Measurements from ENCODE around the gene GAB1.

The GAB1 gene

DNA sequence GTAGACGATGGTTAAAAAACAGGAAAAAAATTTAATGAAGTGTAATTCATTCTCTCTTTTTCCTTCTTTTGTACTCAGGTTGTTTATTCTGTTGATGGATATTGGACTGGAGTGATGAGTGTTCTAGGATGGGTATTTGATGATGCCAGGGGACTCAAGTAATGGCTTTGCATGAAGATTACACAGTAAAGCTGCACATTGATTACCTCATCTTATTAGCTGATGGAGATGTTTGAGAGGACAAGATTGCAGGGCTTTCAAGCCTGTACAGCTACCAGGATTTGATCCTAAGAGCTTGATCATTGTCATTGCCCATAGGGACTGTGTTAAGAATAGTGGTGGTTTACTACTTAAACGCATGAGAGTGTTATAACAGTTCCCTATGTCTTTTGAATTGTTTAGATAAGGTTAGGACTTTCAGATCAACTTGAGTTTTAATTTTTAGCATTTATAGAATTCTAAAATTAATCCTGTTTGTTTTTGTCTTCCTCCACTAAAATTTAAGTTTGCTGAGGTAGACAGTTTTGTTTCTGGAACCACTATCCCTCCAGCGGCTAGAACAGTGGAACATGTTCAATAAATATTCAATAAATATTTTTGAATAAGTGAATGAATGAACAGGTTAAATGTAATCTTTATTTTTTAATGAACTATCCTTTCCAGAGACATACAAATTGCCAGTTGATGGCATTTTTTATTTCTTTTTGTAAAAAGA, 58.2 kb downstream of the GAB1 start:
- POLR2A ChIA-PET (ENCODE audit: low non-redundant PET), result no interaction called here
- CTCF ChIA-PET, result no interaction called here
- TF ChIP-seq, protein P1, sequence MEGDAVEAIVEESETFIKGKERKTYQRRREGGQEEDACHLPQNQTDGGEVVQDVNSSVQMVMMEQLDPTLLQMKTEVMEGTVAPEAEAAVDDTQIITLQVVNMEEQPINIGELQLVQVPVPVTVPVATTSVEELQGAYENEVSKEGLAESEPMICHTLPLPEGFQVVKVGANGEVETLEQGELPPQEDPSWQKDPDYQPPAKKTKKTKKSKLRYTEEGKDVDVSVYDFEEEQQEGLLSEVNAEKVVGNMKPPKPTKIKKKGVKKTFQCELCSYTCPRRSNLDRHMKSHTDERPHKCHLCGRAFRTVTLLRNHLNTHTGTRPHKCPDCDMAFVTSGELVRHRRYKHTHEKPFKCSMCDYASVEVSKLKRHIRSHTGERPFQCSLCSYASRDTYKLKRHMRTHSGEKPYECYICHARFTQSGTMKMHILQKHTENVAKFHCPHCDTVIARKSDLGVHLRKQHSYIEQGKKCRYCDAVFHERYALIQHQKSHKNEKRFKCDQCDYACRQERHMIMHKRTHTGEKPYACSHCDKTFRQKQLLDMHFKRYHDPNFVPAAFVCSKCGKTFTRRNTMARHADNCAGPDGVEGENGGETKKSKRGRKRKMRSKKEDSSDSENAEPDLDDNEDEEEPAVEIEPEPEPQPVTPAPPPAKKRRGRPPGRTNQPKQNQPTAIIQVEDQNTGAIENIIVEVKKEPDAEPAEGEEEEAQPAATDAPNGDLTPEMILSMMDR (conservative IDR thresholded peaks at IDR 0.05; ENCODE audit: low read depth), result no peak
- DNase-seq (ENCODE audit: low spot score), result no peak
- no peak overlapping the region for H3K27ac ChIP-seq

DNA sequence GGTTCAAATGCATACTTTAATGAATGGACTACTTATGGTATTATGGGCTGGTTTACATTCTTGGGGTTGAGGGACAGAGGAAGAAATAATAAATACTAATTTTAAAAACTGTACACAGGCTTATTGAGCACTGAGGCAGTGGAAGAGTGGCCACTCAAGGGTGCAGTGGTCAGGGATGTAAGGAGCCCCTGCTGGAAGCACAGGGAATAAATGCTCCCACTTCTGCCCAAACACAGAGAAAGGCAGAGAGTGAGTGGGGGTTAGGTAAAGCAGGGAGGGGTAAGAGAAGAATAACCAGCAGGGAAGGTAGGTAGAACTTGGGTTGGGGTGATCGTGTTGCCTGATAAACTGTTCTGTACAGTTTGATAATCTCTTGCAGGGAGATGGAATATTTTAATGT, 60.0 kb downstream of the GAB1 start:
- TF ChIP-seq, protein P1 (conservative IDR thresholded peaks at IDR 0.05; ENCODE audit: low read depth), result no peak
- DNase-seq (ENCODE audit: low spot score), result no peak
- ChIA-PET CTCF (no interaction called here), POLR2A (ENCODE audit: low non-redundant PET) (no interaction called here)
- no peak overlapping the region for H3K27ac ChIP-seq

DNA sequence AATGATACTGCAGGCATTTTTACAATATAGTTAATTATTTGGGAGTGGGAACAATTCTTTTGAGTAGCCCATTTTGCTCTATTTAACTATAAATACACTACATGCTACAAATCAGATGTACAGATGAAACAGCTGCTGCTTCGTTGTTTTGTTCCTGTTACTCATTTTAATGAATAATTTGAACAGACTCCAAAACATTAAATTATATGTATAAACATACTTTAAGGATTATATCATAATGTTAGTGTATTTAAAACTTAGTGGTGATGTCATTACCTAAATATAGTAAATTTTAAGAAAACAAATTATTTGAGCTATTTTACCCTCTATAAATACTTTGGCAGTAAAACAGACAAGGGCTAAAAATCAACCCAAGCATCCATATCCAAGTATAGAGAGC, 60.7 kb downstream of the GAB1 start:
- CTCF ChIA-PET, result no interaction called here
- TF ChIP-seq, protein P1 (conservative IDR thresholded peaks at IDR 0.05; ENCODE audit: low read depth), result no peak

DNA sequence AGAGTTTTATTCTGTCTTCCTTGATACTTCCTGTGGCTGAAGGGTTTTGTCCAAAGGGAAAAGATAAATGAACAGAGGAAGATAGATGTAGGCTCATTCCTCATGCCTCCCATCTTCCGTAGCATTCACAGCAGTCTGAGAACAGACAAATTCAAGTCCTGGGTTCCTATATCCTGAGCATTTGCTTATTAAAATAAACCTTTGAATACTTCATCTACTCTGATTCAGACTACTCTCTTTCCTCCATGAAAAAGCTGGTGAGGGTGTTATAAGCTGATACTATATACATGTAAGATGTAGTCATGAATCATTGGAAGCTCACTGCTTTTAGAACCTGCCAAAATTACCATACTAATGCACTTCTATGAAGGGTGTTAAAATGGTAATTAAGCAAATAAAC, 61.2 kb downstream of the GAB1 start:
- POLR2A ChIA-PET (ENCODE audit: low non-redundant PET), result no interaction called here
- no peak for DNase-seq (ENCODE audit: low spot score)
- CTCF ChIA-PET, result no interaction called here
- H3K27ac ChIP-seq, result no peak overlapping the region
- TF ChIP-seq, protein P1 (conservative IDR thresholded peaks at IDR 0.05; ENCODE audit: low read depth), result no peak

More for the DNA sequence above, 60.7 kb downstream of the GAB1 start:
- DNase-seq (ENCODE audit: low spot score), result no peak
- POLR2A ChIA-PET (ENCODE audit: low non-redundant PET), result no interaction called here
- H3K27ac ChIP-seq, result no peak overlapping the region

DNA sequence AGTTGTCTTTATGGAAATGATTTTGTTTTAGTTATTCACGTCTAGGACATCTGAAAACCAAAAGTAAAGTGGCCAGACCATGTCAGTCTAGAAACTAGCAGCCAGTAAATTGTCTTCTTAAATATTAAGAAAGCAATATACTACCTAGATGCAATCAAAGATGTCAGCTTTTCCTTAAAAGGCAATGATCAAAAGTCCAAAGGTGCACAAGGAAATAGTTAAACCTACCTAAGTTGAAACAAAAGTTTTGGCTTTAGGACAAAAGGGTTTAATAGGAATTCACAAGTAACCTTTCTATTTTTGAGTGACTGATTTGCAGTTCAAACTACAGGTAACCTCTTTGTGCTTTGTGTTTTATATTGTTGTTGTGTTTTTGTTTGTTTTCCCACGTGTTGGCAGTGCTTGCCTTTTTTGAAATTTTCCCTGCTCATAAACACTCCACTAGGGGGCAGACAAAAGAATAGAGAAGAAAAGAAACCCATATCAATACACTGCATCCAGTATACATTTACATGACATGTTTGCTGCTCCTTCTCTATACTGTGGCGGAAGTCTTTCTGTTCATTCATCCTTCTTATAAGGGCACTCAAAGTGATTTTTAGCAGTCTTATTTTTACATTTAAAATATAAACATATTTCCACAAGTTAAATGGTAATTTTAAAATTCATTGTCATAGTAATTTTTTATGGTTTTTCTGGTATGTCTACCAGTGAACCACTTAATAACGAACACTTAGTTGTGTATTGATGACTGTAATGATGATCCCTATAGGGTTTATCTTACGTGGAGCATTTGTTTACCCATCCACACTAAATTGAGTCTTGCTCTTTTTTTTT, 62.7 kb downstream of the GAB1 start:
- POLR2A ChIA-PET (ENCODE audit: low non-redundant PET), result no interaction called here
- DNase-seq (ENCODE audit: low spot score), result no peak
- CTCF ChIA-PET, result interaction anchor here (0.7 kb wide), 1 partner anchor 38 kb away, joined by 4 read pairs; no protein-coding TSS in a partner anchor

DNA sequence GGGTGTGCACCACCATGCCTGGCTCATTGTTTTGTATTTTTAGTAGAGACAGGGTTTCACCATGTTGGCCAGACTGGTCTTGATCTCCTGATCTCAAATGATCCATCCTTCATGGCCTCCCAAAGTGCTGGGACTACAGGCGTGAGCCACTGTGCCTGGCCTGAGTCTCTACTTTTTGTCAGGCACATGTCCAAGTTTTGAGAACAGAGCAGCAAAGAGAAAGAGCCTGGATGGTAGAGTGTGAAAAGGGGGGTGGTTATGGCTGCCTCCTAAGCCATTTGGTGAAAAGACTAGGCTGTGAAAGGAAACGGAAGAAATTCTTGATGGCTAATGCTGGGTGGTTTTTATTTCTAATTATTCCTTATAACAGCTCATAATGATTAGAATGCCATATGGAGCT, 63.4 kb downstream of the GAB1 start:
- ChIA-PET POLR2A (ENCODE audit: low non-redundant PET) (no interaction called here), CTCF (interaction anchor here (0.7 kb wide), 1 partner anchor 284 kb away, joined by 3 read pairs; no protein-coding TSS in a partner anchor)

More for the DNA sequence above, 62.7 kb downstream of the GAB1 start:
- TF ChIP-seq, protein P1 (conservative IDR thresholded peaks at IDR 0.05; ENCODE audit: low read depth), result peak; percentile 61
- H3K27ac ChIP-seq, result no peak overlapping the region

More for the DNA sequence above, 63.4 kb downstream of the GAB1 start:
- no peak overlapping the region for H3K27ac ChIP-seq
- TF ChIP-seq, protein P1 (conservative IDR thresholded peaks at IDR 0.05; ENCODE audit: low read depth), result no peak
- no peak for DNase-seq (ENCODE audit: low spot score)
